ENCODE measurements around the gene ZBTB47.

ZBTB47 gene

GRCh38 chr3:42686832-42687650 is 33.5 kb downstream of the ZBTB47 start:
- no peak overlapping the region for H3K4me2 ChIP-seq (ENCODE audit: insufficient read depth, low read length, poor library complexity, severe bottlenecking)
- H3K18ac ChIP-seq (ENCODE audit: low read length): no peak overlapping the region
- no peak overlapping the region for H2AFZ ChIP-seq (ENCODE audit: low read length)
- H3K4me1 ChIP-seq (ENCODE audit: control insufficient read depth in 2 of 2, insufficient read depth in 1 of 2, low read depth in 1 of 2, low read length in 2 of 2): peaks cover 0 to 11% of the 10 kb centered on the region in 2 donors
- H3K4me3 ChIP-seq (ENCODE audit: low read length in 2 of 2): no peak overlapping the region
- peaks cover 0 to 15% (median 0%) of the 10 kb centered on the region in 3 experiments for H3K27me3 ChIP-seq (ENCODE audit: control insufficient read depth in 3 of 3, insufficient read depth in 3 of 3, low read depth in 1 of 3, low read length in 3 of 3)
- H2AK5ac ChIP-seq (ENCODE audit: low read depth, low read length): no peak overlapping the region
- no peak for DNase-seq (ENCODE audit: low spot score)
- no peaks in the 10 kb centered on the region for H3K79me1 ChIP-seq (ENCODE audit: low read depth, low read length)
- WGBS, 2 donors (ENCODE audit: extremely low coverage in 2 of 2, insufficient read length in 2 of 2, insufficient replicate concordance in 1 of 2): no CpG with 5 or more reads among the region's 7 CpGs
- no peak overlapping the region for H2BK5ac ChIP-seq (ENCODE audit: low read length)
- H3K9ac ChIP-seq (ENCODE audit: low read depth, low read length, poor library complexity): no peak overlapping the region
- no peak overlapping the region for H2BK120ac ChIP-seq (ENCODE audit: low read depth, low read length)
- no peak overlapping the region for H2BK15ac ChIP-seq (ENCODE audit: low read length)
- H3K27ac ChIP-seq (replicated peaks; ENCODE audit: low read length): no peak overlapping the region
- H3K36me3 ChIP-seq (replicated peaks in 1 of 2; ENCODE audit: control insufficient read depth in 2 of 2, insufficient read depth in 2 of 2, low read length in 2 of 2): no peaks in the 10 kb centered on the region
- H4K8ac ChIP-seq (ENCODE audit: low read depth, low read length): no peak overlapping the region
- H3K14ac ChIP-seq (ENCODE audit: low read length): no peak overlapping the region
- no peak overlapping the region for H3K4ac ChIP-seq (ENCODE audit: low read length)
- no peak overlapping the region for H4K91ac ChIP-seq (ENCODE audit: low read depth, low read length, poor library complexity)
- no peaks in the 10 kb centered on the region for H3K9me3 ChIP-seq (replicated peaks in 1 of 2; ENCODE audit: control insufficient read depth in 2 of 2, insufficient read depth in 1 of 2, low read depth in 1 of 2, low read length in 2 of 2)
- no peak overlapping the region for H2BK12ac ChIP-seq (ENCODE audit: low read length)
- no peak overlapping the region for H3K23ac ChIP-seq (ENCODE audit: low read depth, low read length, poor library complexity)

GRCh38 chr3:42688016-42688415 is 34.5 kb downstream of the ZBTB47 start:
- H3K27ac ChIP-seq (replicated peaks; ENCODE audit: low read length): no peak overlapping the region
- no peak for DNase-seq (ENCODE audit: low spot score)
- no peak overlapping the region for H2BK5ac ChIP-seq (ENCODE audit: low read length)
- no peak overlapping the region for H3K9ac ChIP-seq (ENCODE audit: low read depth, low read length, poor library complexity)
- H3K23ac ChIP-seq (ENCODE audit: low read depth, low read length, poor library complexity): peak overlapping the region; percentile 37
- H2BK15ac ChIP-seq (ENCODE audit: low read length): no peak overlapping the region
- H4K8ac ChIP-seq (ENCODE audit: low read depth, low read length): no peak overlapping the region
- H2AK5ac ChIP-seq (ENCODE audit: low read depth, low read length): no peak overlapping the region
- no peak overlapping the region for H3K4ac ChIP-seq (ENCODE audit: low read length)
- no peaks in the 10 kb centered on the region for H3K9me3 ChIP-seq (replicated peaks in 1 of 2; ENCODE audit: control insufficient read depth in 2 of 2, insufficient read depth in 1 of 2, low read depth in 1 of 2, low read length in 2 of 2)
- no peaks in the 10 kb centered on the region for H3K79me1 ChIP-seq (ENCODE audit: low read depth, low read length)
- WGBS, 2 donors (ENCODE audit: extremely low coverage in 2 of 2, insufficient read length in 2 of 2, insufficient replicate concordance in 1 of 2): no CpG with 5 or more reads among the region's 15 CpGs
- no peak overlapping the region for H4K91ac ChIP-seq (ENCODE audit: low read depth, low read length, poor library complexity)
- no peaks in the 10 kb centered on the region for H3K36me3 ChIP-seq (replicated peaks in 1 of 2; ENCODE audit: control insufficient read depth in 2 of 2, insufficient read depth in 2 of 2, low read length in 2 of 2)
- peak overlapping the region; percentile 77 for H3K18ac ChIP-seq (ENCODE audit: low read length)
- H3K4me2 ChIP-seq (ENCODE audit: insufficient read depth, low read length, poor library complexity, severe bottlenecking): no peak overlapping the region
- no peak overlapping the region for H3K4me3 ChIP-seq (ENCODE audit: low read length in 2 of 2)
- H3K4me1 ChIP-seq (ENCODE audit: control insufficient read depth in 2 of 2, insufficient read depth in 1 of 2, low read depth in 1 of 2, low read length in 2 of 2): peaks cover 0 to 11% of the 10 kb centered on the region in 2 donors
- no peak overlapping the region for H2BK120ac ChIP-seq (ENCODE audit: low read depth, low read length)
- no peak overlapping the region for H2AFZ ChIP-seq (ENCODE audit: low read length)
- H2BK12ac ChIP-seq (ENCODE audit: low read length): no peak overlapping the region
- H3K27me3 ChIP-seq (ENCODE audit: control insufficient read depth in 3 of 3, insufficient read depth in 3 of 3, low read depth in 1 of 3, low read length in 3 of 3): peaks cover 0 to 21% (median 0%) of the 10 kb centered on the region in 3 experiments
- peak overlapping the region; percentile 40 for H3K14ac ChIP-seq (ENCODE audit: low read length)

GRCh38 chr3:42688487-42689420 is 35.3 kb downstream of the ZBTB47 start:
- Histone ChIP-seq H2BK12ac (ENCODE audit: low read length) (no peak overlapping the region), H2BK15ac (ENCODE audit: low read length) (peak overlapping the region; percentile 86), H3K27ac (replicated peaks; ENCODE audit: low read length) (no peak overlapping the region), H3K79me1 (ENCODE audit: low read depth, low read length) (no peaks in the 10 kb centered on the region), H3K4me2 (ENCODE audit: insufficient read depth, low read length, poor library complexity, severe bottlenecking) (no peak overlapping the region), H3K18ac (ENCODE audit: low read length) (peak overlapping the region; percentile 6), H3K4ac (ENCODE audit: low read length) (no peak overlapping the region), H3K27me3 (ENCODE audit: control insufficient read depth in 3 of 3, insufficient read depth in 3 of 3, low read depth in 1 of 3, low read length in 3 of 3) (peaks cover 0 to 21% (median 0%) of the 10 kb centered on the region in 3 experiments), H2AK5ac (ENCODE audit: low read depth, low read length) (no peak overlapping the region), H3K23ac (ENCODE audit: low read depth, low read length, poor library complexity) (peak overlapping the region; percentile 86), H3K4me3 (ENCODE audit: low read length in 2 of 2) (no peak overlapping the region), H3K4me1 (ENCODE audit: control insufficient read depth in 2 of 2, insufficient read depth in 1 of 2, low read depth in 1 of 2, low read length in 2 of 2) (peaks cover 0 to 8% of the 10 kb centered on the region in 2 donors), H3K9ac (ENCODE audit: low read depth, low read length, poor library complexity) (no peak overlapping the region), H4K91ac (ENCODE audit: low read depth, low read length, poor library complexity) (no peak overlapping the region), H3K14ac (ENCODE audit: low read length) (no peak overlapping the region), H3K36me3 (replicated peaks in 1 of 2; ENCODE audit: control insufficient read depth in 2 of 2, insufficient read depth in 2 of 2, low read length in 2 of 2) (no peaks in the 10 kb centered on the region), H2AFZ (ENCODE audit: low read length) (no peak overlapping the region), H3K9me3 (replicated peaks in 1 of 2; ENCODE audit: control insufficient read depth in 2 of 2, insufficient read depth in 1 of 2, low read depth in 1 of 2, low read length in 2 of 2) (no peaks in the 10 kb centered on the region), H2BK120ac (ENCODE audit: low read depth, low read length) (peak overlapping the region; percentile 84), H2BK5ac (ENCODE audit: low read length) (peak overlapping the region; percentile 31), H4K8ac (ENCODE audit: low read depth, low read length) (no peak overlapping the region)
- no peak for DNase-seq (ENCODE audit: low spot score)
- no CpG with 5 or more reads among the region's 22 CpGs for WGBS, 2 donors (ENCODE audit: extremely low coverage in 2 of 2, insufficient read length in 2 of 2, insufficient replicate concordance in 1 of 2)

Data from neuronal stem cell (in vitro differentiated cells).